Adrenal gland (tissue), 5 donors: Measurements from ENCODE around the gene PCDHGA5.
A peak's percentile ranks its signal among the peaks of the same experiment; 100 is the strongest.

Experiments
- POLR2A ChIP-seq, 2 donors: fragments of 450-650 bp; IDR thresholded peaks; one replicate each; pipeline ENCODE4 v1.6.1; 2017; ENCODE audit warnings: antibody characterized with exemption in 2 of 2, mild to moderate bottlenecking in 2 of 2, moderate library complexity in 1 of 2
- TF ChIP-seq, protein P1 (sequence below), 6 experiments: fragments of 450-650 bp in 4 of 6; fragments of 200-600 bp in 2 of 6; sonication (generic) in 1 of 6; IDR thresholded peaks; 1 replicate in 5 of 6; 2 replicates in 1 of 6; pipeline versions ENCODE4 v1.5.1 to v1.8.0; 2016 to 2021; ENCODE audit warnings: antibody characterized with exemption in 6 of 6, mild to moderate bottlenecking in 2 of 6, moderate library complexity in 1 of 6
- donor health status: DM: no; HTN: no; CAD: no.

DNA sequence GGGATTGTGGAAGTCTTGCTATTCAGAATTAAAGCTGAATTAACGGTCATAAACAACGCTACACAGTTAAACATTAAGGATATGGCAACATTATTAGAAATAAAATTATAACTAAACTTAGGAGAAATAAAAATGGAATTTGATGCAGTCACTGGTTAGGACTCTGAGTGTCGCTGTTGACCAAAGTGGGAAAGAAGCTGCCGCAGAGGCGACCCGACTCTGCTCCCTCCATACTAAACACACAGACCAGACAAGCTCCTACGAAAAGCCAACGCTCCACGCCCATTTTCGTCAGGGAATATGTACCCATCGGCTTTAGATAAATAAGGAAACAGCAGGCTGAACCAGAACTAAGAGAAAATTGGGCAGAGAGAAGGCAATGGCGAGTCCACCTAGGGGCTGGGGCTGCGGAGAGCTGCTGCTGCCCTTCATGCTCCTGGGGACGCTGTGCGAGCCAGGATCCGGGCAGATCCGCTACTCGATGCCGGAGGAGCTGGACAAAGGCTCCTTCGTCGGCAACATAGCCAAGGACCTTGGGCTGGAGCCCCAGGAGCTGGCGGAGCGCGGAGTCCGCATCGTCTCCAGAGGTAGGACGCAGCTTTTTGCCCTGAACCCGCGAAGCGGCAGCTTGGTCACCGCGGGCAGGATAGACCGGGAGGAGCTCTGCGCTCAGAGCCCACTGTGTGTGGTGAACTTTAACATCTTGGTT, at the start of gene PCDHGA5:
- no peak for TF ChIP-seq POLR2A (IDR thresholded peaks at IDR 0.05)
- TF ChIP-seq, protein P1, sequence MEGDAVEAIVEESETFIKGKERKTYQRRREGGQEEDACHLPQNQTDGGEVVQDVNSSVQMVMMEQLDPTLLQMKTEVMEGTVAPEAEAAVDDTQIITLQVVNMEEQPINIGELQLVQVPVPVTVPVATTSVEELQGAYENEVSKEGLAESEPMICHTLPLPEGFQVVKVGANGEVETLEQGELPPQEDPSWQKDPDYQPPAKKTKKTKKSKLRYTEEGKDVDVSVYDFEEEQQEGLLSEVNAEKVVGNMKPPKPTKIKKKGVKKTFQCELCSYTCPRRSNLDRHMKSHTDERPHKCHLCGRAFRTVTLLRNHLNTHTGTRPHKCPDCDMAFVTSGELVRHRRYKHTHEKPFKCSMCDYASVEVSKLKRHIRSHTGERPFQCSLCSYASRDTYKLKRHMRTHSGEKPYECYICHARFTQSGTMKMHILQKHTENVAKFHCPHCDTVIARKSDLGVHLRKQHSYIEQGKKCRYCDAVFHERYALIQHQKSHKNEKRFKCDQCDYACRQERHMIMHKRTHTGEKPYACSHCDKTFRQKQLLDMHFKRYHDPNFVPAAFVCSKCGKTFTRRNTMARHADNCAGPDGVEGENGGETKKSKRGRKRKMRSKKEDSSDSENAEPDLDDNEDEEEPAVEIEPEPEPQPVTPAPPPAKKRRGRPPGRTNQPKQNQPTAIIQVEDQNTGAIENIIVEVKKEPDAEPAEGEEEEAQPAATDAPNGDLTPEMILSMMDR (IDR thresholded peaks at IDR 0.05): peak in 1 of 6 experiments; percentile 11
